Activated T-cell treated with anti-CD3 and anti-CD28 coated beads, Interleukin-2, amount 50 U/mL, for 72 hours (primary cell): ENCODE measurements around the gene SLIT3. TPM values are rescaled to one million over a fixed set of nuclear protein-coding genes. Genes with fewer than 3 reads are reported as not detected.

ENCODE experiments used
- ATAC-seq, 2 donors: fragments of 150-1000 bp; cut with Tn5 transposase; replicated peaks in 1 of 2; 2 replicates each; pipeline ENCODE4 v1.10.0; 2021; ENCODE audit warnings: moderate library complexity in 2 of 2, mild to moderate bottlenecking in 1 of 2
- DNase-seq, 2 donors: peaks; one replicate each; pipeline ENCODE4 v3.0.0; 2021 to 2022; ENCODE audit warnings: mixed read lengths in 1 of 2
- H3K27ac Mint-ChIP-seq: one replicate; pipeline ENCODE4 v1.8.0; 2022; ENCODE audit warnings: mild to moderate bottlenecking, moderate library complexity, mixed read lengths
- H3K27me3 Mint-ChIP-seq: one replicate; pipeline ENCODE4 v1.8.0; 2022; ENCODE audit warnings: low read depth, mixed read lengths
- H3K36me3 Mint-ChIP-seq, 2 donors: one replicate each; pipeline ENCODE4 v1.8.0; 2022; ENCODE audit warnings: mixed read lengths in 2 of 2, mild to moderate bottlenecking in 1 of 2; ENCODE audit not compliant: insufficient read depth in 2 of 2
- H3K4me1 Mint-ChIP-seq: one replicate; pipeline ENCODE4 v1.8.0; 2022; ENCODE audit warnings: low read depth, mixed read lengths
- H3K4me3 Mint-ChIP-seq, 2 donors: one replicate each; pipeline ENCODE4 v1.8.0; 2022; ENCODE audit warnings: mild to moderate bottlenecking in 2 of 2, mixed read lengths in 2 of 2, moderate library complexity in 2 of 2
- H3K9me3 Mint-ChIP-seq, 2 donors: one replicate each; pipeline ENCODE4 v1.8.0; 2022; ENCODE audit warnings: mixed read lengths in 2 of 2
- total RNA-seq, 2 donors: library from RNA; stranded (reverse); gene quantifications; one replicate each; pipeline ENCODE4 v1.2.3, GENCODE V29; 2022

SLIT3 gene
- total RNA-seq, 2 donors from 2014 or later = 1.7 to 3.1 TPM

GRCh38 chr5:168697034-168697720 is 603.8 kb downstream of the SLIT3 start:
- no peaks in the 10 kb centered on the region for H3K36me3 Mint-ChIP-seq
- H3K4me3 Mint-ChIP-seq = no peak overlapping the region

GRCh38 chr5:168696611-168697010 is 604.3 kb downstream of the SLIT3 start:
- Mint-ChIP-seq H3K27me3 (peaks cover 13% of the 10 kb centered on the region), H3K36me3 (no peaks in the 10 kb centered on the region), H3K9me3 (no peaks in the 10 kb centered on the region), H3K4me1 (no peaks in the 10 kb centered on the region), H3K4me3 (no peak overlapping the region), H3K27ac (no peak overlapping the region)
- no peak for DNase-seq
- ATAC-seq = no peak

More at GRCh38 chr5:168697034-168697720, 603.8 kb downstream of the SLIT3 start:
- H3K4me1 Mint-ChIP-seq = no peaks in the 10 kb centered on the region
- no peak overlapping the region for H3K27ac Mint-ChIP-seq
- no peak for ATAC-seq
- DNase-seq = no peak
- peaks cover 13% of the 10 kb centered on the region for H3K27me3 Mint-ChIP-seq
- H3K9me3 Mint-ChIP-seq = no peaks in the 10 kb centered on the region

DNA sequence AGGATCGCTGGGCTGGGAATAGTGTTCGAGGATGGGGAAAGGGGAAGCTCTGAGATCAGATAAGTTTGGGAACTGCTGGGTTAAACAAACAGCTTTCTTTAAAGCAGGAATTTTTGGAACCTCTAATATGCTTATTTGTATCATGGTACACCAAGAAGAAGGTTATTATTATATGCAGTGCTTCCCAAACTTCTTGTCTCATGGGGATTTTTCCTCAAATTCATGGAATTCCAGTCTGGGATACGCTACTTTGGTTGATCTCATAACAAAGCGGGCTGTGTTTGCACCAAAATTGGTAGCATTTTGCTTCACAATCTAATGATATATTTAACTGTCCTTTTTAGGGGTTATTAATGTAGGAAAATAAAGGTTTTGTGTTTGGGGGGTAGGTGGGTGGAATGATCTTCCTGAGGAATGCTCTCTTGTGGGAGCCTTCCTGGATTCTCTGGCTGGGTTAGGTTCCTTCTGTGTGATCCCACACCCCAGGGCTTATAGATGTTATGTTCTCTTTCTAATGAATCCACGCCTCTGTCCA is 605.6 kb downstream of the SLIT3 start:
- Mint-ChIP-seq H3K4me3 (no peak overlapping the region), H3K27me3 (peaks cover 13% of the 10 kb centered on the region), H3K27ac (no peak overlapping the region), H3K36me3 (no peaks in the 10 kb centered on the region), H3K9me3 (no peaks in the 10 kb centered on the region), H3K4me1 (no peaks in the 10 kb centered on the region)
- no peak for ATAC-seq
- no peak for DNase-seq

DNA sequence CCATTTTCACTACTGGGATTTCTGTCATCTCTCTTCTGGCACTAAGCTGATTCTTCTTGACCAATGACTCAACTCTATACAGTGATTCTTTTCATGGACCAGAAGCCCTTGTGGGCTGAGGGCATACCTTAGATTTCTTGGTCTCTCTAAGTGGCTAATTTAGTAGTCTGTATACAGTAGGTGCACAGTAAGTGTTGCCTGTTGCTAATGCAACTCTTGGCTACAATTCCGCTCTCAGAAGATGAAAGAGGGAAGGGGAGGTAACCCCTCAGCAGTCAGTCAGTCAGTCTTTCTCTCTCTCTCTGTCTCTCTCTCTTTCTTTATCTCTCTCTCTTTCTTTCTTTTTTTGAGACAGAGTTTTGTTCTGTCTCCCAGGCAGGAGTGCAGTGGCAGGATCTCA is 606.6 kb downstream of the SLIT3 start:
- no peak overlapping the region for H3K4me3 Mint-ChIP-seq
- no peaks in the 10 kb centered on the region for H3K9me3 Mint-ChIP-seq
- ATAC-seq = no peak
- no peaks in the 10 kb centered on the region for H3K36me3 Mint-ChIP-seq
- H3K27ac Mint-ChIP-seq = no peak overlapping the region
- H3K27me3 Mint-ChIP-seq = peaks cover 13% of the 10 kb centered on the region
- no peaks in the 10 kb centered on the region for H3K4me1 Mint-ChIP-seq
- no peak for DNase-seq

DNA sequence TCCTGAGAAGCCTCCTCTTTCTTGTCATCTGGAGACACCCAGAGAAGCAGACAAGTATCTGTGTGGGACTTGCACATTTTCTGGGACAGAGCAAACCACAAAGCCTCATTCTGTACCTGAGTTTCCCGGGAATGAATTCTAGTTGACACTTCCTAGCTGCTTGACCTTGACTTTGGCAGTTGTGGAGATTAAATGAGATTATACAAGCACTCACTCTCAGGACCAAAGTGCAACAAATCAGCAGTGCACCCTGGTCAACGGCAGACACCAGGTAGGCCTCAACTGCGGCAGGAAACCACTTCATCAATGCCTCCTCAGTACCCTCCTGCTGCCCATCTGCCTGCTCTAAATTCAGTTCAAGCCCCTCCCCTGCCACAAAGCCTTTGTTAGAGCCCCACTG is 607.1 kb downstream of the SLIT3 start:
- no peak overlapping the region for H3K4me3 Mint-ChIP-seq
- peaks cover 13% of the 10 kb centered on the region for H3K27me3 Mint-ChIP-seq
- no peaks in the 10 kb centered on the region for H3K4me1 Mint-ChIP-seq
- ATAC-seq (no peak), DNase-seq (no peak)
- H3K27ac Mint-ChIP-seq = no peak overlapping the region
- H3K36me3 Mint-ChIP-seq = no peaks in the 10 kb centered on the region
- H3K9me3 Mint-ChIP-seq = no peaks in the 10 kb centered on the region

- Mint-ChIP-seq H3K27me3 (peaks cover 13% of the 10 kb centered on the region), H3K36me3 (no peaks in the 10 kb centered on the region), H3K4me1 (no peaks in the 10 kb centered on the region), H3K27ac (no peak overlapping the region), H3K4me3 (no peak overlapping the region), H3K9me3 (no peaks in the 10 kb centered on the region)
- DNase-seq (no peak), ATAC-seq (no peak)
These were observed 607.6 kb downstream of the SLIT3 start for GRCh38 chr5:168693297-168693696.

- ATAC-seq = no peak
- no peaks in the 10 kb centered on the region for H3K4me1 Mint-ChIP-seq
- H3K4me3 Mint-ChIP-seq = no peak overlapping the region
- H3K9me3 Mint-ChIP-seq = no peaks in the 10 kb centered on the region
- H3K36me3 Mint-ChIP-seq = no peaks in the 10 kb centered on the region
- H3K27ac Mint-ChIP-seq = no peak overlapping the region
- peaks cover 2% of the 10 kb centered on the region for H3K27me3 Mint-ChIP-seq
- DNase-seq = no peak
These were observed 609.0 kb downstream of the SLIT3 start for GRCh38 chr5:168691891-168692290.

DNA sequence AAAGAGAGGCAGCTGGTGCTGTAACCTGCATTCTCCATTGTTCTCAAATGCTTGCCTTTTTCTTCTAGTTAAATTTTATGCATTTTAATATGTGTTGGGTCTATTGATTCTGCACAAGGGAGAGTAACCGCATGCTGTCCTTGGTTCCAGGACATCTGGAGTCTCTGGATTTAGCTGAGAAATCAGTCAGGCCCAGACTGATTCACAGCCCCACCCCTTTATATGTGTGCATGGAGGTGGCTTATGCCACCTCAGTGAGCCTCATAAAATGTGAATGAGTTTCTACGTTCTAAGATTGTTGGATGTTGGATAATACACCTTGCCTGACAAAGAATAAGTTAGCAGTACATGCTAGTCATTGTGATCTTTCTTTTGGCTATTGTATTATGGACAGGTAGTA is 611.7 kb downstream of the SLIT3 start:
- Mint-ChIP-seq H3K27me3 (no peaks in the 10 kb centered on the region), H3K9me3 (no peaks in the 10 kb centered on the region), H3K27ac (no peak overlapping the region), H3K4me1 (no peaks in the 10 kb centered on the region), H3K4me3 (no peak overlapping the region), H3K36me3 (no peaks in the 10 kb centered on the region)
- no peak for ATAC-seq
- DNase-seq = no peak

- H3K27me3 Mint-ChIP-seq = no peaks in the 10 kb centered on the region
- peaks cover 18% of the 10 kb centered on the region for H3K4me1 Mint-ChIP-seq
- ATAC-seq (no peak), DNase-seq (no peak)
- H3K9me3 Mint-ChIP-seq = no peaks in the 10 kb centered on the region
- no peaks in the 10 kb centered on the region for H3K36me3 Mint-ChIP-seq
- no peak overlapping the region for H3K4me3 Mint-ChIP-seq
- no peak overlapping the region for H3K27ac Mint-ChIP-seq
These were observed 614.1 kb downstream of the SLIT3 start for GRCh38 chr5:168686837-168687236.

- Mint-ChIP-seq H3K36me3 (no peaks in the 10 kb centered on the region), H3K27me3 (no peaks in the 10 kb centered on the region), H3K9me3 (no peaks in the 10 kb centered on the region), H3K4me1 (peaks cover 30% of the 10 kb centered on the region), H3K27ac (no peak overlapping the region), H3K4me3 (no peak overlapping the region)
- ATAC-seq (no peak), DNase-seq (no peak)
These were observed 615.4 kb downstream of the SLIT3 start for GRCh38 chr5:168685566-168685965.

DNA sequence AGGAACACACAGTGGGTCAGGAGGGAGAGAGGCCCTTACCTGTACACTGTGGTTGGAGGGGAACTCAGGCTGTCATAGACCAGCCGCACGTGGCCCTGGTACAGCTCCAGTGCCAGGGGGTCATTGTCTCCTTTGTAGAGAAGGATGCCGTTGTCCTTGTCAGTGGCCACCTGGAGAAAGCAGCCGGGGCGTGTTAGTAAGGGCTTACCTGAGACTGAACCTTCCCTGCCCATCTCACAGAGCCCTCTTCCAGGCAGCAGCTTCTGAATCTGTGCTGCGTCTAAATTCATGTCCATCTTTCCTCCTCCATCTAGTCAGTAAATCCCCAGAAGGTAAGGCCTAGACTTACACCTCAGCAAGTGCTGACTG is 617.0 kb downstream of the SLIT3 start:
- H3K27ac Mint-ChIP-seq = no peak overlapping the region
- H3K4me3 Mint-ChIP-seq = peak overlapping the region; percentile 51 to 58
- peaks cover 31% of the 10 kb centered on the region for H3K4me1 Mint-ChIP-seq
- H3K36me3 Mint-ChIP-seq = no peaks in the 10 kb centered on the region
- no peaks in the 10 kb centered on the region for H3K9me3 Mint-ChIP-seq
- ATAC-seq (no peak), DNase-seq (no peak)
- no peaks in the 10 kb centered on the region for H3K27me3 Mint-ChIP-seq

- Mint-ChIP-seq H3K4me3 (peak overlapping the region; percentile 51 to 58), H3K27me3 (no peaks in the 10 kb centered on the region), H3K36me3 (no peaks in the 10 kb centered on the region), H3K9me3 (no peaks in the 10 kb centered on the region), H3K4me1 (peaks cover 31% of the 10 kb centered on the region), H3K27ac (no peak overlapping the region)
- ATAC-seq (peak; percentile 79 to 84), DNase-seq (peak; percentile 51 to 57)
These were observed 617.6 kb downstream of the SLIT3 start for GRCh38 chr5:168683247-168683926.

DNA sequence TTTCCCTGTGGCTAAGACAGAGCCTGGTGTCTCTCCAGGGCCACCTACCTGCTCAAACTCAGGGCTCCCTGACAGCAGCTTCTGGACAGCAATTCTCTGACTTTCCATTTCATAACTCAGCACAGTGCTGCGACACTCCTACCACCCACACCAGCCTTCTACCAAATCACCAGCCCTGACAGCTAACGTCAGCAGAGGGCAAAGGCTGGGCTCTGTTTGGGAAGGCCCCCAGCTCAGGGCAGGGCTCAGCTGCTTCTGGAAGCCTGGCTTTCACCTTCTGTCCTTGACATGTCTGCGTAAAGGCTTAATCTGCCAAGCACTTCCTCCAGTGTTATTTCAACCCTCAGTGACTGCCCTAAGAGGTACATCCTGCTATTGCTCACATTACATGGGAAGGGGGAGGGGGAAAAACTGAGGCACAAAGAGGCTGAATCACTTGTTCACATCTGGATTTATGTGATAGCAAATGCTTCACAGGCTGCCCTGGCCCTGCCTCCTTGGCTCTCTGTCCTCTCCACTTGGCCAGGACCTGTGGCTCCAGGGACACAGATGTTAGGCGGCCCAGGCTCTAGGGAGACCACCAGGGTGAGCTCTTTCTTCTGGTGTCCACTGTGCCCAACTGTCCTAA is 619.3 kb downstream of the SLIT3 start:
- no peak overlapping the region for H3K4me3 Mint-ChIP-seq
- no peaks in the 10 kb centered on the region for H3K27me3 Mint-ChIP-seq
- H3K9me3 Mint-ChIP-seq = no peaks in the 10 kb centered on the region
- no peaks in the 10 kb centered on the region for H3K36me3 Mint-ChIP-seq
- H3K27ac Mint-ChIP-seq = no peak overlapping the region
- H3K4me1 Mint-ChIP-seq = peaks cover 31% of the 10 kb centered on the region
- ATAC-seq = peak; percentile 55 to 56
- peak; percentile 8 to 9 for DNase-seq
